ENCODE data around the gene WWOX.
A peak's percentile ranks its signal among the peaks of the same experiment; 100 is the strongest.

The WWOX gene

GRCh38 chr16:79175286-79176057 is 1076.0 kb downstream of the WWOX start:
- DNase-seq (ENCODE audit: low spot score), result no peak

- no peak for DNase-seq (ENCODE audit: low spot score)
Measured at GRCh38 chr16:79177018-79177417, 1077.6 kb downstream of the WWOX start.

- DNase-seq (ENCODE audit: low spot score), result no peak
Measured at GRCh38 chr16:79181419-79181818, 1082.0 kb downstream of the WWOX start.

GRCh38 chr16:79182616-79183015 is 1083.2 kb downstream of the WWOX start:
- DNase-seq (ENCODE audit: low spot score), result no peak

- DNase-seq (ENCODE audit: low spot score), result no peak
Measured at GRCh38 chr16:79183571-79183970, 1084.1 kb downstream of the WWOX start.

GRCh38 chr16:79184464-79185030 is 1085.1 kb downstream of the WWOX start:
- DNase-seq (ENCODE audit: low spot score), result no peak

- DNase-seq (ENCODE audit: low spot score), result no peak
Measured at GRCh38 chr16:79185711-79186110, 1086.3 kb downstream of the WWOX start.

GRCh38 chr16:79186196-79186595 is 1086.7 kb downstream of the WWOX start:
- DNase-seq (ENCODE audit: low spot score), result no peak

- DNase-seq (ENCODE audit: low spot score), result peak; percentile 3
Measured at GRCh38 chr16:79188115-79188738, 1088.8 kb downstream of the WWOX start.

- no peak for DNase-seq (ENCODE audit: low spot score)
Measured at GRCh38 chr16:79188739-79189122, 1089.3 kb downstream of the WWOX start.

- no peak for DNase-seq (ENCODE audit: low spot score)
Measured at GRCh38 chr16:79190542-79190941, 1091.1 kb downstream of the WWOX start.

- peak; percentile 3 for DNase-seq (ENCODE audit: low spot score)
Measured at GRCh38 chr16:79191933-79192332, 1092.5 kb downstream of the WWOX start.

- no peak for DNase-seq (ENCODE audit: low spot score)
Measured at GRCh38 chr16:79192904-79193303, 1093.5 kb downstream of the WWOX start.

- DNase-seq (ENCODE audit: low spot score), result no peak
Measured at GRCh38 chr16:79194291-79194690, 1094.8 kb downstream of the WWOX start.

- no peak for DNase-seq (ENCODE audit: low spot score)
Measured at GRCh38 chr16:79195938-79196337, 1096.5 kb downstream of the WWOX start.

GRCh38 chr16:79201436-79201835 is 1102.0 kb downstream of the WWOX start:
- DNase-seq (ENCODE audit: low spot score), result no peak

GRCh38 chr16:79202977-79203376 is 1103.5 kb downstream of the WWOX start:
- DNase-seq (ENCODE audit: low spot score), result no peak

GRCh38 chr16:79204486-79204885 is 1105.0 kb downstream of the WWOX start:
- no peak for DNase-seq (ENCODE audit: low spot score)

- DNase-seq (ENCODE audit: low spot score), result no peak
Measured at GRCh38 chr16:79206889-79207288, 1107.4 kb downstream of the WWOX start.

- DNase-seq (ENCODE audit: low spot score), result no peak
Measured at GRCh38 chr16:79209308-79209707, 1109.9 kb downstream of the WWOX start.

GRCh38 chr16:79210607-79211006 is 1111.2 kb downstream of the WWOX start:
- no peak for DNase-seq (ENCODE audit: low spot score)

- no peak for DNase-seq (ENCODE audit: low spot score)
Measured at GRCh38 chr16:79211586-79211985, 1112.1 kb downstream of the WWOX start.

GRCh38 chr16:79212114-79212791 is 1112.8 kb downstream of the WWOX start:
- no peak for DNase-seq (ENCODE audit: low spot score)

Data from kidney tubule cell (primary cell).